K562 (cell line): Measurements from ENCODE around the gene ENO2. TPM values are rescaled to one million over a fixed set of nuclear protein-coding genes. Genes with fewer than 3 reads are reported as not detected.

Experiments used
- BHLHE40 ChIP-seq: IDR thresholded peaks from 2 replicates; pipeline ENCODE4 v1.6.1; 2011; ENCODE audit warnings: low read length, improper control_type of control experiment
- BRF2 ChIP-seq: IDR thresholded peaks from 3 replicates; pipeline ENCODE4 v1.6.1; 2011; ENCODE audit warnings: borderline replicate concordance, mild to moderate bottlenecking; ENCODE audit not compliant: insufficient read length, insufficient read depth
- CBX5 ChIP-seq: IDR thresholded peaks from 2 replicates; pipeline ENCODE4 v1.6.1; 2014; ENCODE audit warnings: low read depth, borderline replicate concordance
- CHCHD3 ChIP-seq: fragments of 250-450 bp; sonication (Bioruptor Pico); IDR thresholded peaks from 2 replicates; pipeline ENCODE4 v2.1.2; 2022; ENCODE audit warnings: mild to moderate bottlenecking
- CREB1 ChIP-seq, 2 experiments: sonication (generic) in 1 of 2; formaldehyde crosslinking in 1 of 2; IDR thresholded peaks; 2 replicates each; pipeline versions ENCODE4 v1.6.1 to v1.8.0; 2012 to 2022; ENCODE audit warnings: inconsistent platforms in 1 of 2, mild to moderate bottlenecking in 1 of 2, missing genetic modification reagents in 1 of 2, moderate library complexity in 1 of 2
- CTCF ChIP-seq, 3 experiments: IDR thresholded peaks in 2 of 3; conservative IDR thresholded peaks in 1 of 3; 2 replicates each; pipeline ENCODE4 v1.5.1; 2011 to 2012; ENCODE audit warnings: low read length in 3 of 3, mild to moderate bottlenecking in 3 of 3, control low read depth in 2 of 3, improper control_type of control experiment in 1 of 3, inconsistent platforms in 1 of 3, low read depth in 1 of 3, mixed read lengths in 1 of 3, moderate library complexity in 1 of 3; ENCODE audit not compliant: insufficient read depth in 2 of 3
- ESRRA ChIP-seq: fragments of 450-650 bp; IDR thresholded peaks from 2 replicates; pipeline ENCODE4 v1.6.1; 2014; ENCODE audit warnings: low read depth, mild to moderate bottlenecking, moderate library complexity, borderline replicate concordance
- PBX2 ChIP-seq, 2 experiments: IDR thresholded peaks in 1 of 2; conservative IDR thresholded peaks in 1 of 2; 2 replicates each; pipeline ENCODE4 v1.6.1; 2016; ENCODE audit warnings: low read depth in 2 of 2, mild to moderate bottlenecking in 1 of 2, missing compliant biosample characterization in 1 of 2, missing genetic modification characterization in 1 of 2, moderate library complexity in 1 of 2
- PHB2 ChIP-seq: fragments of 450-650 bp; IDR thresholded peaks from 2 replicates; pipeline ENCODE4 v1.6.1; 2017; ENCODE audit warnings: low read depth
- POLR2AphosphoS5 ChIP-seq: IDR thresholded peaks from 2 replicates; pipeline ENCODE4 v1.6.1; 2011; ENCODE audit warnings: mild to moderate bottlenecking, low read depth, low read length, moderate library complexity; ENCODE audit not compliant: control insufficient read depth, insufficient read depth
- RB1 ChIP-seq: fragments of 450-650 bp; IDR thresholded peaks from 2 replicates; pipeline ENCODE4 v1.6.1; 2017; ENCODE audit warnings: low read depth, mild to moderate bottlenecking
- SIN3A ChIP-seq, 2 experiments: fragments of 150-350 bp in 1 of 2; IDR thresholded peaks; 2 replicates each; pipeline ENCODE4 v1.6.1; 2011 to 2016; ENCODE audit warnings: borderline replicate concordance in 2 of 2, low read depth in 2 of 2, low read length in 2 of 2, mild to moderate bottlenecking in 2 of 2, moderate library complexity in 2 of 2; ENCODE audit not compliant: control insufficient read depth in 1 of 2
- SIX5 ChIP-seq, 2 experiments: IDR thresholded peaks; 2 replicates each; pipeline ENCODE4 v1.6.1; 2011; ENCODE audit warnings: low read length in 2 of 2, borderline replicate concordance in 1 of 2, low read depth in 1 of 2, mild to moderate bottlenecking in 1 of 2, moderate library complexity in 1 of 2; ENCODE audit not compliant: insufficient read depth in 1 of 2
- SMAD3 ChIP-seq: fragments of 450-650 bp; formaldehyde crosslinking; conservative IDR thresholded peaks from 2 replicates; pipeline ENCODE4 v1.4.0; 2020; ENCODE audit warnings: mild to moderate bottlenecking
- ZFX ChIP-seq: sonication (generic); formaldehyde crosslinking; IDR thresholded peaks from 2 replicates; pipeline ENCODE4 v1.8.0; 2022; ENCODE audit warnings: mild to moderate bottlenecking, missing genetic modification reagents, moderate library complexity
- ZNF449 ChIP-seq: fragments of 250-450 bp; sonication (Bioruptor Pico); IDR thresholded peaks from 2 replicates; pipeline ENCODE4 v1.8.0; 2022; ENCODE audit warnings: moderate library complexity, mild to moderate bottlenecking, inconsistent platforms
- polyA plus RNA-seq, 8 experiments: library from polyadenylated mRNA; depleted of rRNA in 4 of 8; stranded (reverse) in 5 of 8; unstranded in 3 of 8; fragments of >200 nt; fragmentation: Nextera tagmentation in 2 of 8; fragmentation: Illumina TruSeq in 1 of 8; extraction: Ambion mirVana in 2 of 8; extraction: Trizol in 1 of 8; gene quantifications; 2 replicates each; pipeline versions ENCODE4 v1.2.1 to v1.2.3, GENCODE V29; 2011 to 2014; ENCODE audit warnings: inconsistent platforms in 1 of 8, missing spikeins in 1 of 8
- total RNA-seq, 7 experiments: library from RNA; depleted of rRNA in 6 of 7; stranded (reverse); fragments of >200 nt in 6 of 7; fragmentation: Illumina TruSeq in 2 of 7; extraction: Trizol in 2 of 7; gene quantifications; 2 replicates each; pipeline versions ENCODE4 v1.2.1 to v1.2.3, GENCODE V29; 2011 to 2021; ENCODE audit warnings: low replicate concordance in 1 of 7
- TF ChIP-seq, protein P1 (sequence below): fragments of 450-650 bp; IDR thresholded peaks from 2 replicates; pipeline ENCODE4 v1.6.1; 2016; ENCODE audit warnings: missing biosample characterization, missing genetic modification characterization

The ENO2 gene
- total and polyA plus RNA-seq, 9 of the 15 experiments (the other 6 are each of a cell fraction or from before 2014, with no cell fraction given): 10.9 to 43.3 (median 21.0) TPM

DNA sequence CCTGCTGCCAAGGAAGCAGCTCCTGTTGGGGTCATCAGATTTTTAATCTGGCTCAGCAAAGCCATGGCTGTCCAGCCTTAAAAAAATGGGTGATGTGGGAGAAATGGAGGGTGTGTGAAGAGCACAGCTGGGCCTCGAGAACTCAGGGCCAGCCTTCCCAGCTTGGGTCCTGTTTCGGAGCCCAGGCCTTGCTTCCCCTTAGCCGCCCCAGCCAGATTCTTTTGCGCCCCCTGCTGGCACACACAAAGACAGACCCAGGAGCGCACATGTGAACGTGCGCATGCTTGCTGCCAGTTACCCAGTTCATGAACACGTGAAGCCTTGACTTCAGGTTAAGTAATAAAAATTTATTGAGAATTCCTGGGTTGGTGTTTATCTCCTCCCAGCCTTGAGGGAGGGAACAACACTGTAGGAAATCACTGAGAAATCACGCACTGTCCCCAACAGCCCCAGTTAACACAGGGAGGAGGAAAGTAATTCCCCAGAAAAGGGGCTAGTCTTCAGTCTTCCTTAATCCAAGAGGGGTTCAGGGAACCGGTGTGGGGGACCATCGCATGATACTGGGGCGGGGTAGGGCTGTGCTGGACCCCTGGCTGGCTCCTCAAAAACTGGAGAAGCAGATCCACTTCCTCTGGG, 50.8 kb downstream of the ENO2 start (continued):
- TF ChIP-seq SIX5 (IDR thresholded peaks at IDR 0.05; ENCODE audit: borderline replicate concordance in 1 of 2, insufficient read depth in 1 of 2, low read depth in 1 of 2, low read length in 2 of 2) (no peak), CTCF (IDR thresholded peaks at IDR 0.05 in 2 of 3, conservative IDR thresholded peaks at IDR 0.05 in 1 of 3; ENCODE audit: insufficient read depth in 2 of 3, low read depth in 1 of 3, low read length in 3 of 3) (peak; percentile 83 to 86 (median 84)), PHB2 (no peak), CBX5 (no peak), CREB1 (IDR thresholded peaks at IDR 0.05) (no peak), CREB1 (CRISPR knock-in tag; IDR thresholded peaks at IDR 0.05) (peak; percentile 48; the same call in 1 of the 2 replicates), POLR2AphosphoS5 (no peak), ZFX (CRISPR knock-in tag) (peak; percentile 85), ESRRA (no peak), BRF2 (no peak), ZNF449 (CRISPR knock-in tag) (no peak), BHLHE40 (peak; percentile 95), RB1 (peak; percentile 36; the same call in 1 of the 2 replicates), PBX2 (CRISPR knock-in tag; IDR thresholded peaks at IDR 0.05; ENCODE audit: low read depth) (no peak), PBX2 (tag; conservative IDR thresholded peaks at IDR 0.05; ENCODE audit: low read depth) (no peak), SMAD3 (CRISPR knock-in tag) (peak; percentile 52; the same call in 1 of the 2 replicates), SIN3A (IDR thresholded peaks at IDR 0.05; ENCODE audit: borderline replicate concordance in 2 of 2, control insufficient read depth in 1 of 2, low read depth in 2 of 2, low read length in 2 of 2) (0 out of 4 replicates have a peak, but pooled peaks of 1 of the 2 experiments have one; percentile 20), CHCHD3 (CRISPR knock-in tag) (no peak)
- TF ChIP-seq, protein P1, sequence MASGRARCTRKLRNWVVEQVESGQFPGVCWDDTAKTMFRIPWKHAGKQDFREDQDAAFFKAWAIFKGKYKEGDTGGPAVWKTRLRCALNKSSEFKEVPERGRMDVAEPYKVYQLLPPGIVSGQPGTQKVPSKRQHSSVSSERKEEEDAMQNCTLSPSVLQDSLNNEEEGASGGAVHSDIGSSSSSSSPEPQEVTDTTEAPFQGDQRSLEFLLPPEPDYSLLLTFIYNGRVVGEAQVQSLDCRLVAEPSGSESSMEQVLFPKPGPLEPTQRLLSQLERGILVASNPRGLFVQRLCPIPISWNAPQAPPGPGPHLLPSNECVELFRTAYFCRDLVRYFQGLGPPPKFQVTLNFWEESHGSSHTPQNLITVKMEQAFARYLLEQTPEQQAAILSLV: no peak
